ENCODE measurements around the gene CUZD1.

CUZD1 gene

GRCh38 chr10:122815458-122815857, 30.2 kb downstream of the CUZD1 start:
- no peak for TF ChIP-seq POLR2A (IDR thresholded peaks at IDR 0.05; ENCODE audit: low read depth, low read length)
- no peak for FAIRE-seq

GRCh38 chr10:122814493-122814892, 31.2 kb downstream of the CUZD1 start:
- FAIRE-seq (no peak), DNase-seq (ENCODE audit: insufficient read length, low spot score) (no peak)
- no peak for TF ChIP-seq POLR2A (IDR thresholded peaks at IDR 0.05; ENCODE audit: low read depth, low read length)

More at GRCh38 chr10:122815458-122815857, 30.2 kb downstream of the CUZD1 start:
- DNase-seq (ENCODE audit: insufficient read length, low spot score), result no peak

GRCh38 chr10:122812751-122813150, 32.9 kb downstream of the CUZD1 start:
- TF ChIP-seq POLR2A (IDR thresholded peaks at IDR 0.05; ENCODE audit: low read depth, low read length), result no peak
- no peak for FAIRE-seq
- no peak for DNase-seq (ENCODE audit: insufficient read length, low spot score)

GRCh38 chr10:122802282-122802681, 43.4 kb downstream of the CUZD1 start:
- DNase-seq (ENCODE audit: insufficient read length, low spot score) (no peak), FAIRE-seq (no peak)
- no peak for TF ChIP-seq POLR2A (IDR thresholded peaks at IDR 0.05; ENCODE audit: low read depth, low read length)

GRCh38 chr10:122798704-122799231, 46.9 kb downstream of the CUZD1 start:
- FAIRE-seq (no peak), DNase-seq (ENCODE audit: insufficient read length, low spot score) (no peak)
- TF ChIP-seq POLR2A (IDR thresholded peaks at IDR 0.05; ENCODE audit: low read depth, low read length), result no peak

GRCh38 chr10:122796796-122797195, 48.9 kb downstream of the CUZD1 start:
- DNase-seq (ENCODE audit: insufficient read length, low spot score), result no peak
- no peak for TF ChIP-seq POLR2A (IDR thresholded peaks at IDR 0.05; ENCODE audit: low read depth, low read length)
- no peak for FAIRE-seq

- TF ChIP-seq POLR2A (IDR thresholded peaks at IDR 0.05; ENCODE audit: low read depth, low read length), result no peak
- no peak for DNase-seq (ENCODE audit: insufficient read length, low spot score)
- FAIRE-seq, result no peak
Measured at GRCh38 chr10:122795924-122796323, 49.7 kb downstream of the CUZD1 start.

- DNase-seq (ENCODE audit: insufficient read length, low spot score) (peak; percentile 22), FAIRE-seq (no peak)
- TF ChIP-seq POLR2A (IDR thresholded peaks at IDR 0.05; ENCODE audit: low read depth, low read length), result no peak
Measured at GRCh38 chr10:122786269-122786668, 59.4 kb downstream of the CUZD1 start.

- FAIRE-seq (no peak), DNase-seq (ENCODE audit: insufficient read length, low spot score) (no peak)
- no peak for TF ChIP-seq POLR2A (IDR thresholded peaks at IDR 0.05; ENCODE audit: low read depth, low read length)
Measured at GRCh38 chr10:122782911-122783310, 62.7 kb downstream of the CUZD1 start.

All from H54 (cell line).